Chondrocyte (in vitro differentiated cells): ENCODE results near the gene PIK3AP1. TPM values are rescaled to one million over a fixed set of nuclear protein-coding genes. Genes with fewer than 3 reads are reported as not detected.

Experiments used
- DNase-seq: peaks from one replicate; pipeline ENCODE4 v3.0.0; 2021; ENCODE audit warnings: mixed read lengths, low spot score
- H3K27ac Mint-ChIP-seq: one replicate; pipeline ENCODE4 v1.8.0; 2021; ENCODE audit warnings: mild to moderate bottlenecking, moderate library complexity, mixed read lengths; ENCODE audit not compliant: unreplicated experiment
- H3K27me3 Mint-ChIP-seq: 2 replicates; pipeline ENCODE4 v1.8.0; 2021; ENCODE audit warnings: low read depth, mixed read lengths
- H3K36me3 Mint-ChIP-seq: 2 replicates; pipeline ENCODE4 v1.8.0; 2021; ENCODE audit warnings: low read depth, mixed read lengths
- H3K4me1 Mint-ChIP-seq: 2 replicates; pipeline ENCODE4 v1.8.0; 2021; ENCODE audit warnings: low read depth, mild to moderate bottlenecking, mixed read lengths
- H3K4me3 Mint-ChIP-seq: one replicate; pipeline ENCODE4 v1.8.0; 2021; ENCODE audit warnings: mild to moderate bottlenecking, moderate library complexity, mixed read lengths; ENCODE audit not compliant: unreplicated experiment
- H3K9me3 Mint-ChIP-seq: 2 replicates; pipeline ENCODE4 v1.8.0; 2021; ENCODE audit warnings: low read depth, mixed read lengths
- total RNA-seq: library from RNA; stranded (reverse); gene quantifications from 3 replicates; pipeline ENCODE4 v1.2.1, GENCODE V29; 2021
- TF ChIP-seq, protein P1 (sequence below): fragments of 200-600 bp; sonication (generic); IDR thresholded peaks from 2 replicates; pipeline ENCODE4 v1.5.0; 2021; ENCODE audit warnings: antibody characterized with exemption, mild to moderate bottlenecking, moderate library complexity

The PIK3AP1 gene
- total RNA-seq, 1 donor from 2014 or later, result 9.9 TPM

- H3K4me1 Mint-ChIP-seq, result peaks cover 3% of the 10 kb centered on the region
- no peaks in the 10 kb centered on the region for H3K9me3 Mint-ChIP-seq
- H3K36me3 Mint-ChIP-seq, result no peaks in the 10 kb centered on the region
- no peak overlapping the region for H3K27ac Mint-ChIP-seq
- DNase-seq, result no peak
- TF ChIP-seq, protein P1, sequence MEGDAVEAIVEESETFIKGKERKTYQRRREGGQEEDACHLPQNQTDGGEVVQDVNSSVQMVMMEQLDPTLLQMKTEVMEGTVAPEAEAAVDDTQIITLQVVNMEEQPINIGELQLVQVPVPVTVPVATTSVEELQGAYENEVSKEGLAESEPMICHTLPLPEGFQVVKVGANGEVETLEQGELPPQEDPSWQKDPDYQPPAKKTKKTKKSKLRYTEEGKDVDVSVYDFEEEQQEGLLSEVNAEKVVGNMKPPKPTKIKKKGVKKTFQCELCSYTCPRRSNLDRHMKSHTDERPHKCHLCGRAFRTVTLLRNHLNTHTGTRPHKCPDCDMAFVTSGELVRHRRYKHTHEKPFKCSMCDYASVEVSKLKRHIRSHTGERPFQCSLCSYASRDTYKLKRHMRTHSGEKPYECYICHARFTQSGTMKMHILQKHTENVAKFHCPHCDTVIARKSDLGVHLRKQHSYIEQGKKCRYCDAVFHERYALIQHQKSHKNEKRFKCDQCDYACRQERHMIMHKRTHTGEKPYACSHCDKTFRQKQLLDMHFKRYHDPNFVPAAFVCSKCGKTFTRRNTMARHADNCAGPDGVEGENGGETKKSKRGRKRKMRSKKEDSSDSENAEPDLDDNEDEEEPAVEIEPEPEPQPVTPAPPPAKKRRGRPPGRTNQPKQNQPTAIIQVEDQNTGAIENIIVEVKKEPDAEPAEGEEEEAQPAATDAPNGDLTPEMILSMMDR, result no peak
- H3K4me3 Mint-ChIP-seq, result no peak overlapping the region
- no peaks in the 10 kb centered on the region for H3K27me3 Mint-ChIP-seq
Measured at GRCh38 chr10:96714031-96714590, 6.2 kb downstream of the PIK3AP1 start.

GRCh38 chr10:96712662-96713271 lies 7.5 kb downstream of the PIK3AP1 start:
- TF ChIP-seq, protein P1, result no peak
- Mint-ChIP-seq H3K27me3 (no peaks in the 10 kb centered on the region), H3K27ac (no peak overlapping the region), H3K4me3 (no peak overlapping the region), H3K9me3 (no peaks in the 10 kb centered on the region), H3K4me1 (peaks cover 3% of the 10 kb centered on the region), H3K36me3 (no peaks in the 10 kb centered on the region)
- DNase-seq, result no peak

DNA sequence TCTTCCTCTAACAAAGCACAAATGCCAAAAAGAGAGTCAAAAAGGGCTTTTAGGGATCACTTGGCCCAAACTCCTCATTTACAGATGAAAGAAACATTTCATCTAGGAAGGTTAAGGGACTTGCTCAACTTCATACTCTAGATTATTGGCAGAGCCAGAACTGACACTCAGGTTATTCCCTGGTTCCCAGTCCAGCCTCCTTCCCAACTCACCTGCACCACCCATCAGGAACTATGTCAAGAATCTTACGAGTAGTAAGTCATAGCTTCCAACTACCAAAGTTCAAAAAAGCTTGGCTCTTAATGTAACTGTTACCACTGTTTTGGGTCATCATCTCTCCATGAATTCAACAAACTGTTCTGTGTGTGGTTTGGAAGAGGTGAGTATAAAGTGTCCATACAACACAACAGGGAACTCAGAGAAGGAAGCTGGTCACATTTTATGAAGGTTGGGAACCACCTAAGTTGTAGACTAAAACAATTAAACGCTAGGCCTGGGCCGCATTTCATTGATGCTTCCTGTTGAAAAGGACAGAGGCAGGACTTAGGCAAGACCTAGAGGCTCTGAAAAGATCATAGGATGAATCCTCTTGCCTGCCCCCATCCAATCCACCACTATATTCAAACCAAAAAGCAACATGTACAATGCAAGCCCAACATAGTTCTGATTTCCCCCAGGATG lies 9.1 kb downstream of the PIK3AP1 start:
- Mint-ChIP-seq H3K27ac (no peak overlapping the region), H3K4me3 (no peak overlapping the region), H3K36me3 (no peaks in the 10 kb centered on the region), H3K9me3 (no peaks in the 10 kb centered on the region), H3K27me3 (no peaks in the 10 kb centered on the region), H3K4me1 (peaks cover 3% of the 10 kb centered on the region)
- TF ChIP-seq, protein P1, result no peak
- DNase-seq, result no peak

DNA sequence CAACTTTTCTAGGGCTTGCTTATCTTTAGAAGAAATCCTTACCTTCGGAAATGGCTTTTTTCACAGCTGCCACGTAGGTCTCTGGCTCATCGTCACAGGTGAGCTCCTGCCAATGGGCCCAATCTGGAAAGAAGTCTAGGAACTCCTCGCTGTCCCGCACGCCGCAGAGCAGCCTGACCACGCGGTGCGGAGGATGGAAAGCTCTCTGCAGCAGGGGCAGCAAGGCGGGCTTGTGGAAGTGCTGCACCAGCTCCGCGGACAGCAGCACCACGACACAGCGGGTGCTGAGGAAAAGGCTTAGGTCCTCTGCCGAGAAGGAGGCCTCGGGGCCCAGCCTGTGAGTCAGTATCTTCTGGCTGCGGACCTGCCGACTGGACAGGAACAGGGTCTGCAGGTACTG lies 10.8 kb downstream of the PIK3AP1 start:
- Mint-ChIP-seq H3K27ac (no peak overlapping the region), H3K4me3 (no peak overlapping the region), H3K27me3 (no peaks in the 10 kb centered on the region), H3K36me3 (no peaks in the 10 kb centered on the region), H3K4me1 (peaks cover 3% of the 10 kb centered on the region), H3K9me3 (no peaks in the 10 kb centered on the region)
- TF ChIP-seq, protein P1, result no peak
- no peak for DNase-seq

DNA sequence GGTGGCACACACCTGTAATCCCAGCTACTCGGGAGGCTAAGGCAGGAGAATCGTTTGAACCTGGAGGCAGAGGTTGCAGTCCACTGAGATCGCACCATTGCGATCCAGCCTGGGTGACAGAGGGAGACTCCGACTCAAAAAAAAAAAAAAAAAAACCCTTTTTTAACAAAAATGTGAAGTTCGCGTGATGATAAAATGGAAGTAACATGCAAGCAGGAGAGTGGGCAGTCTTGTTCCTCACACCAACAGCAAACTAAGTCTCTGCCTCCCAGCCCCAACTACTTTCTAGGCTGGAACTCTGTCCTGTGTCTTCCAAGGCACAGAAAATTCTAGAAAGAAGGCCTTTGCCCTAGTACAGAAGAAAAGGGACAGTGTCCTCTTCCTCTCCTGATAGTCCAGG lies 11.3 kb downstream of the PIK3AP1 start:
- H3K36me3 Mint-ChIP-seq, result no peaks in the 10 kb centered on the region
- no peak for DNase-seq
- H3K4me1 Mint-ChIP-seq, result peaks cover under 1% of the 10 kb centered on the region
- no peaks in the 10 kb centered on the region for H3K27me3 Mint-ChIP-seq
- no peaks in the 10 kb centered on the region for H3K9me3 Mint-ChIP-seq
- TF ChIP-seq, protein P1, result no peak
- H3K4me3 Mint-ChIP-seq, result no peak overlapping the region
- H3K27ac Mint-ChIP-seq, result no peak overlapping the region
